GM12865 (cell line): Measurements from ENCODE around the gene CFL2.

Source experiments
- DNase-seq: peaks from one replicate; pipeline ENCODE4 v3.0.0; 2010; ENCODE audit warnings: low read depth
- H3K4me3 ChIP-seq: 2 replicates; pipeline ENCODE4 v1.5.1; 2011; ENCODE audit warnings: mild to moderate bottlenecking, low read depth, low read length, control low read depth
- CTCF ChIP-seq: IDR thresholded peaks from 2 replicates; pipeline ENCODE4 v1.5.1; 2011; ENCODE audit warnings: low read length, control low read depth, low read depth, inconsistent platforms; ENCODE audit not compliant: insufficient read depth; ENCODE audit errors: missing control alignments

Gene CFL2

GRCh38 chr14:34721129-34721528 is 6.7 kb upstream of the CFL2 start:
- DNase-seq: no peak
- no peak overlapping the region for H3K4me3 ChIP-seq
- no peak for TF ChIP-seq CTCF

GRCh38 chr14:34718750-34719304 is 4.4 kb upstream of the CFL2 start:
- no peak overlapping the region for H3K4me3 ChIP-seq
- TF ChIP-seq CTCF: no peak
- no peak for DNase-seq

DNA sequence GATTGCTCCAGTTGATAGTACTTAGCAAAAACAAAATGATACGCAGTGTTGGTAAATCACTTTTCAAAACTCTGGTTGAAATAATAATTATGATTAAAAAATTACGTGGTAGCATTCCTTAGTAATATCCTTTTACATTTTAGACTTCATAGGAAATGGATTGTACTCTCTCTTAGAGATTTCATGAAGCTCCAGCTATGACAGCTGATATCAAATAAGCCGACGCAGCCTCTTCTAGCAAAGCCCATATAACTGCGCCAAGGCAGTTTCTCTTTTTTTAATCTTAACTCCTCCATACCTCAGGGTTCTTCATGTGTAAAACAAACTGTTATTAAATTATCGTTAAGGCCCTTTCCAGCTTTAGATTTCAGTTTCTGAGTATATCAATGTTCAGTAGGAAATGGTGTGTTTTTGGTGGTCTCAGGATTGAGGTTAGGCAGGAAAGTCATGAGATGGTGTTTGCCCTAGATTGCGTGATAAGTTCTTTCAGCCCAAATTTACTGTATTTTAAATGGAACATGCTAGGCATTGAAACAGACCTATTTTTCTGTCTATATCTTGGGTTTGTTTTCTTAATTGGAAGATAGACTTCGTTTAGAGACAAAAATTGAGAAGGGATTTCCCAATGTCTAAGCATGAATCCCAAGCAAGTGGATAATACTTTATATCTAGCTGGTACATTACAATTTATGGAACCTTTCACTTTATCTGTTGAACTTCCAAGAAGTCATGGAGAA is 902 bp upstream of the CFL2 start:
- H3K4me3 ChIP-seq: peak overlapping the region; percentile 85
- no peak for TF ChIP-seq CTCF
- no peak for DNase-seq

DNA sequence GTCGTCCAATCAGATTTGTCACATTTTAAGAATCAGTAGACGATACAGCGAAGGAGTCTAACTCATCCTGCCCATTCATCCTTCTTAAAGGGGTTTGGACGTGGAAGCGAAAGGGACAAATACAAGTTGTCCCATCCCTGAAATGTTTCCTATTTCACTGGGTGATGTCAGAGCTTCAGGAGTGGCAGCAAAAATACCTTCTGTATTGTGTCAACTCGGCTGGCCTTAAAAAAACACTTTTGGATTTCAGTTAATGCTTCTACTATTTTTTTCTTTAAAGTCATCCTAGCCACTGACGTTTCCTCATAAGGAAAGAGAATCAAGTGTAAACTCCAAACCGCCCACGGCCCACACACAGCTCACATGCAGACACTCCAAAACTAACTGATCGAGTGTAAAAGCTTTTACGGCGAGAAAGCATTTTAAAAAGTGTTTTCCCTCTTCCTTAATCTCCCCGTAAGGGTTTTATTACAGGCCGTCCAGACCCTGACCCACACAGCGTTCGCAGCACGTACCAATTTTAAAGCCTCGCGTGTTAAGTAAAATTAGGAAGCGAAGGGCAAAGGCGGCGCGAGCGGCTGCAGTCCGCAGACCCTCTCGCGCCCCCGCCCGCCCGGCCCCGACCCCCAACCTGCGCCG is 593 bp downstream of the CFL2 start:
- DNase-seq: peak; percentile 26
- H3K4me3 ChIP-seq: peak overlapping the region; percentile 85
- TF ChIP-seq CTCF: no peak

DNA sequence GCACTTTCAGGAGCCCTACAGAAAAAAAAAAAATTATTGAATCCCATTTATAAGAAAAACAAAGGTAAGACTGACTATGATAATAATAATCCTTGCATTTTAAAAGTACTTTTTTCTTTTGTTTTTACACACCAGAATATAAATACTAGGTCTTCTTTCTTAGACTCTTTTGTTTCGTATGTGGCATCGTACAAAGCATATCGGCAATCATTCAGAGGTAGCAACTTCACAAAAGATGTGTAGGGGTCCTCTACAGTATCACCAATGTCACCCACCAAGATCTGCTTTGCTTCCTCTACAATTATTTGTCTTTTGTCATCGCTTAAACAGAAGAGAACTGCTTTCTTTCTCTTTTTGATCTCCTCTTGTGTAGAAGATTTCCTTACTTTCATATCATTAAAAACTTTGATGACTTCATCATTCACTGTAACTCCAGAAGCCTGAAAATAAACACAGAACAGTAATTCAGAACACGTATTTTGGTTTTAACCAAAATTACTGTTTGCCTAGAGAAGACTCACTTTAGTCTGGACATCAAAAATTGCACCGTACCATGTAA is 1.2 kb downstream of the CFL2 start:
- TF ChIP-seq CTCF: no peak
- peak overlapping the region; percentile 85 for H3K4me3 ChIP-seq
- no peak for DNase-seq

DNA sequence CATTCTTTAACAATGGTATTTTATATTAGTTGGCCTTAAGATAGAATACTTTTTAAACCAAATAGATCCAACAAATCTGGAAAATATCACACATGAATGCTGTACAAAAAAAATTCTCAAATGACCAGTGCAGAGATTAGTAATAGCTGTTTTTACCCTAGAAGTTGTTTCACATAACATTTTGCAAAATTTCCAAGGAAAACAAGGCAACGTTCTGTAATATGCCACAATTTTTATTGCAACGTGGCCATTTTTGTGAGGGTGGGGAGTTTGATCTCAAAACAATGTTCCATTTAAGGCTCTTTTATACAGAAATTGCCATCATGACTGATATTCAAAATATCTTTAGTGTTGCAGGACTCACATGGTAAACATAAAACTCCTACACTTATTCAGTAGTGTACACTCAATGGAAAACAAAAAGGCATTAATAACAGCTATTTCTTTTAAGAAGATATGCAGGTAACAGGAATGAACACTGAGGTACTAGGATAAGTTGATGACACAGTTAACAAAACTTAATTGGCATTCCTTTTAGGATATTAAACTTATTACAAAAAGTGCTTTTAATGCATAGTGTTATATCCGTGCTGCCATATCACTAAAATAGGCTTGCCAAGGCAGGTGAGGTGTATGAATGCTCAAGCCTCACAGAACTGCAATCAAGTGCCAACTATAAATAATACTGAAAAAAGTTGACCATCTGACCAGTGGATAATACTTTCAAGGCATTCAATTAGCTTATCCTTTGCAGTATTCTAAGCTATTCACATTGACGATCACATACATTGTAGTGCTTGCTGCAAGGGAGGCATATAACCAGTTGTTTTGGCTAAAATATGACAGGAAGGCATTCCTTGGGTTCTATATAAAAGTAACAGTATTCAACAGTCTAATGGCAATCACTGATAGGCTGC is 2.3 kb downstream of the CFL2 start:
- H3K4me3 ChIP-seq: peak overlapping the region; percentile 85; the same call in 1 of the 2 replicates
- TF ChIP-seq CTCF: no peak
- DNase-seq: no peak
